Tibial nerve (tissue), 4 donors: ENCODE results near the gene PHLDA1. TPM values are rescaled to one million over a fixed set of nuclear protein-coding genes. Genes with fewer than 3 reads are reported as not detected.

ENCODE experiments used
- DNase-seq, 2 donors: peaks; one replicate each; pipeline ENCODE4 v3.0.0-alpha.2; 2019; ENCODE audit warnings: low spot score in 2 of 2
- H3K27ac ChIP-seq, 4 donors: fragments of 200-600 bp; sonication (generic) in 3 of 4; one replicate each; pipeline ENCODE4 v1.5.1; 2017 to 2019; ENCODE audit warnings: mild to moderate bottlenecking in 1 of 4
- H3K27me3 ChIP-seq, 2 donors: fragments of 200-600 bp; sonication (generic) in 1 of 2; one replicate each; pipeline versions ENCODE4 v1.5.1 to v1.6.0; 2017 to 2019
- H3K36me3 ChIP-seq, 3 donors: fragments of 200-600 bp; sonication (generic); one replicate each; pipeline ENCODE4 v1.5.1; 2018 to 2019
- H3K4me1 ChIP-seq, 4 donors: fragments of 200-600 bp; sonication (generic) in 3 of 4; one replicate each; pipeline ENCODE4 v1.5.1; 2017 to 2019
- H3K4me3 ChIP-seq, 4 donors: fragments of 200-600 bp; sonication (generic) in 3 of 4; one replicate each; pipeline ENCODE4 v1.5.1; 2017 to 2019; ENCODE audit warnings: mild to moderate bottlenecking in 1 of 4, moderate library complexity in 1 of 4
- H3K9me3 ChIP-seq, 4 donors: fragments of 200-600 bp; sonication (generic) in 3 of 4; one replicate each; pipeline ENCODE4 v1.5.1; 2017 to 2019
- EP300 ChIP-seq, 2 donors: sonication (generic); formaldehyde crosslinking; IDR thresholded peaks; one replicate each; pipeline ENCODE4 v1.6.1; 2017; ENCODE audit warnings: antibody characterized with exemption in 2 of 2, mild to moderate bottlenecking in 1 of 2
- POLR2A ChIP-seq, 2 donors: fragments of 450-650 bp; IDR thresholded peaks; one replicate each; pipeline ENCODE4 v1.6.1; 2017; ENCODE audit warnings: antibody characterized with exemption in 2 of 2, mild to moderate bottlenecking in 2 of 2, moderate library complexity in 2 of 2
- whole genome bisulfite sequencing, 2 donors: methylation state at CpG; one replicate each; pipeline ENCODE4 v1.1.5; 2018; 5-methylcytosine and 5-hydroxymethylcytosine counted together
- total RNA-seq, 4 donors: library from RNA; depleted of rRNA; stranded (reverse); fragments of >200 nt; gene quantifications; one replicate each; pipeline ENCODE4 v1.1.0, GENCODE V29; 2016
- TF ChIP-seq, protein P1 (sequence below), 5 experiments: fragments of 200-600 bp in 3 of 5; fragments of 450-650 bp in 2 of 5; sonication (generic) in 3 of 5; IDR thresholded peaks; one replicate each; pipeline ENCODE4 v1.5.1; 2016 to 2019; ENCODE audit warnings: antibody characterized with exemption in 5 of 5, mild to moderate bottlenecking in 3 of 5, moderate library complexity in 2 of 5

The PHLDA1 gene
- total RNA-seq, 4 donors from 2014 or later = 23.6 to 34.9 (median 30.7) TPM

DNA sequence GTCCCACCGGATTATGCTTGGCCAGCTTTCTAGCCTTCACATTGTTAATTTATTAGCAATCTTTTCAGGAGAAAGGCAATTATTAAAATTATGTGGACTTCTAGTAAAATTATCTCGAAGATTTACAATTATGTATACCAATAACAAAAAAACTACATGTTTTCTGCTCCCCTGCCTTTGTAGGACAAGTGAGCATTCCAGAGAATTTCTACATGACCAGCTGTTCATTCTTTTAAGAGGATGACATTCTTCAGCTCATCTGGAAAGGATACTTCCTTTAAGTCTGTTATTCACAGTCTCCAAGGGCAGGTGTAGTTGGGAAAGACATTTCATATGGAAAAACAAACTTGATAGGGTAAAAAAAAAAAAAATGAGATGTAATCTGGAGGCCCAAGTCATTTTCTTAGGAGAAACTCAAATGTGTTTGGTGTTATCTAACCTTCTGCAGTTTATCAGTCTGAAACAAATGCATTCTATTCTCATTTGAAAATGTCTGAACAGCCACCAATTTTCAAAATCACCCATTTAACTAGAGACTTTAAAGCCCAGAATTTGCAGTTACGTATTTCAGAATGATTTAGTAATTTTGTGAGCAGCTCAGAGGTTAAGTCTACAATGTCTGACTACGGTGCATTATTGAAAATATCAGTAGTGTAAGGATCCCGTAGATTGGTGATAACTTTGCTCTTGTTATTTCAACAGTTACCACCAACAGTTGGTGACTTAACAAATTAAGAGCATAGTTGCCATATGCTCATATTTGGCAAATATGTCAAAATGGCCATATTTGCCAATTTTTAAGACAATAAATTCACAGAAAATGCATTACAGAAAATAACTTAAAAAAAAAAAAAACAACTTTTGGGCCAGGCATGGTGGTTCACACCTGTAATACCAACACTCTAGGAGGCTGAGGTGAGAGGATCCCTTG is 1.8 kb upstream of the PHLDA1 start:
- Histone ChIP-seq H3K4me1 (peaks cover 0 to 46% (median 5%) of the 10 kb centered on the region in 4 donors), H3K9me3 (no peaks in the 10 kb centered on the region), H3K36me3 (no peaks in the 10 kb centered on the region), H3K27me3 (no peaks in the 10 kb centered on the region), H3K4me3 (peak overlapping the region in 2 of 4 donors; percentile 71 to 95), H3K27ac (peak overlapping the region in 3 of 4 donors; percentile 90 to 98 (median 96))
- WGBS, 2 donors = 71 to 79% methylated on average over 5 of the region's 5 CpGs
- DNase-seq = no peak
- TF ChIP-seq, protein P1, sequence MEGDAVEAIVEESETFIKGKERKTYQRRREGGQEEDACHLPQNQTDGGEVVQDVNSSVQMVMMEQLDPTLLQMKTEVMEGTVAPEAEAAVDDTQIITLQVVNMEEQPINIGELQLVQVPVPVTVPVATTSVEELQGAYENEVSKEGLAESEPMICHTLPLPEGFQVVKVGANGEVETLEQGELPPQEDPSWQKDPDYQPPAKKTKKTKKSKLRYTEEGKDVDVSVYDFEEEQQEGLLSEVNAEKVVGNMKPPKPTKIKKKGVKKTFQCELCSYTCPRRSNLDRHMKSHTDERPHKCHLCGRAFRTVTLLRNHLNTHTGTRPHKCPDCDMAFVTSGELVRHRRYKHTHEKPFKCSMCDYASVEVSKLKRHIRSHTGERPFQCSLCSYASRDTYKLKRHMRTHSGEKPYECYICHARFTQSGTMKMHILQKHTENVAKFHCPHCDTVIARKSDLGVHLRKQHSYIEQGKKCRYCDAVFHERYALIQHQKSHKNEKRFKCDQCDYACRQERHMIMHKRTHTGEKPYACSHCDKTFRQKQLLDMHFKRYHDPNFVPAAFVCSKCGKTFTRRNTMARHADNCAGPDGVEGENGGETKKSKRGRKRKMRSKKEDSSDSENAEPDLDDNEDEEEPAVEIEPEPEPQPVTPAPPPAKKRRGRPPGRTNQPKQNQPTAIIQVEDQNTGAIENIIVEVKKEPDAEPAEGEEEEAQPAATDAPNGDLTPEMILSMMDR (IDR thresholded peaks at IDR 0.05) = no peak
- no peak for TF ChIP-seq POLR2A (IDR thresholded peaks at IDR 0.05)
- TF ChIP-seq EP300 (IDR thresholded peaks at IDR 0.05) = no peak

DNA sequence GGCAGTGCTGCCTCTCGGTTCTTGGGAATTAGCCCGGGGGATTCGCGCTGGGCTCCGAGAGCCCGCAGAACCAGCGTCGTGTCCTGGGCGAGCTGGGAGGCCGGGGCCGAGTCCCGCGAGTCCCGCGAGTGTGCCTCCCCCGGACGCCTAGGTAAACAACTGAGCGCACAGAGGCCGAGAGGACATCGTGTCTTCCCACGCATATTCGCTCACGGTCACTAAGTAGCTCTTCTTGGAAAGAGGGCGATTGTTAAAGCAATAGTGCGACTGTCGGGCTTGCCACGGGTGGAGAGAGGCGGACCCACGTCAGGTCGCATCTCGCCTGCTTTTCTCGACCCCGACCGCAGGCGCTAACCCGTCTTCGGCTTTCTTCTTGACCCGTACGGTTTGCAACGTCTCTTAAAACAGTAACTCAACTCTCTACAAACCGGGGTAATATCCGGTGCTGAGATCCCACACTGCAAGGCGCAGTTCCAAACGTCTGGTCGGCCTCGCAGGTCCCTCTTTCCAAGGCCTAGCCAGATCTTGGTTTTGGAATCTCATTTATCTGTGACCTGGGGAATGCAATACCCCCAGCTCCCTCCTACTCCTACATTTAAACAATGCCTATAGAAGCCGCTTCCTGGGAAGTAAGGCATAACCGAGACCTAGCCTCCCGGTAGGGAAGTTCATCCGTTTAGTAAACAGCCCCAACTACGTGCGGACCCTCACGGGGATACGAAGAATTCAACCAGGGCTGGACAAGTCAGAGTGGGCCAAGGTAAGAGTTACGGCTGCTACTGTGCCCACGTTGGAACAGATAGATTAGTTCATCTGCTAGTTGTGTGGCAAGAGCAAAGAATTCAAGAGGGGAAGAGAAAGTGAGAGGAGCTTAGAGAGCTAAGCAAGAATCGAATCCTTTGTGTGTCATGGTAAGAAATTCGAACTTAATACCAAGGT is 736 bp upstream of the PHLDA1 start:
- no peaks in the 10 kb centered on the region for H3K9me3 ChIP-seq
- peak overlapping the region; percentile 81 to 98 (median 93) for H3K27ac ChIP-seq
- DNase-seq = peak in 1 of 2 donors; percentile 44
- H3K27me3 ChIP-seq = no peaks in the 10 kb centered on the region
- H3K36me3 ChIP-seq = no peaks in the 10 kb centered on the region
- WGBS, 2 donors = 8 to 10% methylated on average over 48 to 56 of the region's 58 CpGs
- peaks cover 0 to 44% (median 6%) of the 10 kb centered on the region in 4 donors for H3K4me1 ChIP-seq
- TF ChIP-seq, protein P1 (IDR thresholded peaks at IDR 0.05) = no peak
- TF ChIP-seq POLR2A (IDR thresholded peaks at IDR 0.05) = no peak
- no peak for TF ChIP-seq EP300 (IDR thresholded peaks at IDR 0.05)
- peak overlapping the region; percentile 50 to 95 (median 76) for H3K4me3 ChIP-seq

DNA sequence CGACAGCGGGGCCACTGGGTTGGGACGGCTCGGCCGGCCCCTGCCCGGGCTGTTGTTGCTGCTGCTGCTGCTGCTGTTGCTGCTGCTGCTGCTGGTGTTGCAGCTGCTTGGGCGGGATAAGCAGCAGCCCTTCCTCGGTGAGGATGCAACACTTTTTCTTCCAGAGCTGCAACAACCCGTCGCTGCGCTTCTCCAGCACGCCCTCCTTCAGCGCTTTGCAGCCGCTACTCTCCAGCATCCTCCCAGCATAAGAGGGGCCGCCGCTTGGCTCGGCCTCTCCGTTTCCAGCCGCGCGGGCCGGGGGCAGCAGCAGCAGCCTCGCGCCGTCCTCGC is 529 bp downstream of the PHLDA1 start:
- no peaks in the 10 kb centered on the region for H3K9me3 ChIP-seq
- H3K4me3 ChIP-seq = peak overlapping the region; percentile 50 to 95 (median 76)
- no peak for DNase-seq
- peak overlapping the region; percentile 81 to 98 (median 93) for H3K27ac ChIP-seq
- H3K27me3 ChIP-seq = no peaks in the 10 kb centered on the region
- 2% methylated on average over 11 to 26 of the region's 26 CpGs for WGBS, 2 donors
- peaks cover 0 to 48% (median 6%) of the 10 kb centered on the region in 4 donors for H3K4me1 ChIP-seq
- no peaks in the 10 kb centered on the region for H3K36me3 ChIP-seq
- TF ChIP-seq POLR2A (IDR thresholded peaks at IDR 0.05) = no peak

DNA sequence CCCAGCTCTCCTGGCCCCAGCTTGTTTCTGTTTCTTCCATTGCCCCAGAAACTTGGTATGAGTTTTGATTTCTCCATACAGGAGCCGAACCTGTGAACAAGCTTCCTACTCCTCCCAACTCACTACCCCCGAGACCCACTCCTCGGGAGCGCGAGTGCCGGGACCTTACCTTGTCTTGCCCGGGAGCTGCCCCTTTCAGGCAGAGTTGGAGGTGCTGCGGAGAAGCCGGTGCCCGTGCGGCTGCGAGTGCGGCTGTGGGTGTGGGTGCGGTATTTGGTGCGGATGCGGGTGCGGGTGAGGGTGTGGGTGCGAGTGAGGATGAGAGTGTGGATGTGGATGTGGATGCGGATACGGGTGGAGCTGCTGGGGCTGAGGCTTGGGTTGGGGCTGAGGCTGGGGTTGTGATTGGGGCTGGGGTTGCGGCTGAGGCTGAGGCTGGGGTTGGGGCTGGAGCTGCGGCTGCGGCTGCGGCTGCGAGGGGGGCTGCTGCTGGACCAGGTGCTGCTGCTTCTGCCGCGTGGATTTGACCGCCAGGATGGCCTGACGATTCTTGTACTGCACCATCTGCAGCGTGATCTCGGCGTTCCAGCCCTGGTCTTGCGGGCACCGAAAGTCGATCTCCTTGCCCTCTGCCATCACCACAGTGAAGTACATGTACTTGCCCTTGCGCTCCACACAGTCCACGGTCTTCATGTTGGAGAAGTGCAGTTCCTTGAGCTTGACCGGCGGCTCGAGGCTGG is 1.1 kb downstream of the PHLDA1 start:
- TF ChIP-seq POLR2A (IDR thresholded peaks at IDR 0.05) (no peak), EP300 (IDR thresholded peaks at IDR 0.05) (no peak)
- TF ChIP-seq, protein P1 (IDR thresholded peaks at IDR 0.05) = no peak
- Histone ChIP-seq H3K27ac (peak overlapping the region; percentile 81 to 98 (median 93)), H3K4me1 (peaks cover 0 to 52% (median 6%) of the 10 kb centered on the region in 4 donors), H3K27me3 (no peaks in the 10 kb centered on the region), H3K36me3 (no peaks in the 10 kb centered on the region), H3K4me3 (peak overlapping the region; percentile 50 to 95 (median 76)), H3K9me3 (no peaks in the 10 kb centered on the region)
- 0 to 1% methylated on average over 28 to 38 of the region's 40 CpGs for WGBS, 2 donors
- DNase-seq = no peak

DNA sequence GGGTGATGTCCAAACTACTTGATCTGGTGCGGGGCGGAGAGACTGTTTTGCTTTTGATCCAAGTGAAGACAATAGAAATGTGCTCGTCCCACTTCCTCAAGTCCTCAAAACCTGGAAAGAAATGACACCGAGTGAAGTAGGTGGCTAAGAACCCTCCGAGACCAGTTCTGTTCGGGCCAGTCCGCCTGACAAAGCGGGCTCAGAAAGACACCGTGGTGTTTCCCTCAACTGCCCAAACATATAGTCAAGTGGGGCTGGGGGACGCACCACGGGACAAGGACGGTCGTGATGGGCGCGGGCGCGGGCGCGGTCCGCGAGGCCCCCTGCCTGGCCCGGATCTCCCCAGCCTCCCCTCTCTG is 1.6 kb downstream of the PHLDA1 start:
- no peak for DNase-seq
- 1 to 5% methylated on average over 21 to 22 of the region's 22 CpGs for WGBS, 2 donors
- H3K27ac ChIP-seq = peak overlapping the region; percentile 81 to 98 (median 93)

More for the DNA sequence above, 1.6 kb downstream of the PHLDA1 start:
- H3K27me3 ChIP-seq = no peaks in the 10 kb centered on the region
- H3K4me3 ChIP-seq = peak overlapping the region; percentile 50 to 95 (median 76)
- TF ChIP-seq, protein P1 (IDR thresholded peaks at IDR 0.05) = no peak
- TF ChIP-seq EP300 (IDR thresholded peaks at IDR 0.05) (peak in 1 of 2 donors; percentile 30), POLR2A (IDR thresholded peaks at IDR 0.05) (no peak)
- H3K9me3 ChIP-seq = no peaks in the 10 kb centered on the region
- peaks cover 0 to 53% (median 6%) of the 10 kb centered on the region in 4 donors for H3K4me1 ChIP-seq
- H3K36me3 ChIP-seq = no peaks in the 10 kb centered on the region
